Lower leg skin (tissue), 4 donors: ENCODE results near the gene CNDP2. TPM values are rescaled to one million over a fixed set of nuclear protein-coding genes. Genes with fewer than 3 reads are reported as not detected.
A peak's percentile ranks its signal among the peaks of the same experiment; 100 is the strongest.

Experiments used
- DNase-seq, 2 donors: peaks; one replicate each; pipeline ENCODE4 v3.0.0-alpha.2; 2019; ENCODE audit warnings: low spot score in 2 of 2
- H3K4me3 ChIP-seq: fragments of 200-600 bp; sonication (generic); 2 replicates; pipeline ENCODE4 v1.5.1; 2017; ENCODE audit warnings: mild to moderate bottlenecking, low read depth; ENCODE audit not compliant: poor library complexity, severe bottlenecking
- CTCF ChIP-seq, 3 donors: fragments of 450-650 bp; IDR thresholded peaks; one replicate each; pipeline ENCODE4 v1.5.1; 2016; ENCODE audit warnings: antibody characterized with exemption in 3 of 3, mild to moderate bottlenecking in 3 of 3, moderate library complexity in 2 of 3
- POLR2A ChIP-seq, 2 donors: fragments of 450-650 bp; IDR thresholded peaks; one replicate each; pipeline ENCODE4 v1.6.1; 2016 to 2017; ENCODE audit warnings: antibody characterized with exemption in 2 of 2, mild to moderate bottlenecking in 1 of 2, moderate library complexity in 1 of 2
- WGBS, 2 donors: methylation state at CpG; one replicate each; pipeline ENCODE4 v1.1.5; 2018; 5-methylcytosine and 5-hydroxymethylcytosine counted together
- intact Hi-C: fragments of 100-400 bp; cut with DNase I; formaldehyde crosslinking; loops from one replicate; pipeline ENCODE4 v1.15.0; 2023; ENCODE audit warnings: low total_unique reads
- total RNA-seq, 4 donors: library from RNA; depleted of rRNA; stranded (reverse); fragments of >200 nt; gene quantifications; one replicate each; pipeline ENCODE4 v1.1.0, GENCODE V29; 2016

The CNDP2 gene
- 10 to 100 TPM; 56.0 to 78.2 (median 73.0) TPM for total RNA-seq

GRCh38 chr18:74495581-74496507, at the start of gene CNDP2:
Gene CNDP2, plus strand, starts transcription at chr18:74496363. Its CDS starts 3,611 bp downstream, at chr18:74499974.
- WGBS, 2 donors: 0% methylated on average over 61 to 65 of the region's 71 CpGs
- intact Hi-C loops: no loop called here
- DNase-seq: peak; percentile 99 to 100
- peak within 1 kb of the TSS; percentile 72 for H3K4me3 ChIP-seq
- TF ChIP-seq CTCF (IDR thresholded peaks at IDR 0.05): no peak
- no peak for TF ChIP-seq POLR2A (IDR thresholded peaks at IDR 0.05)

DNA sequence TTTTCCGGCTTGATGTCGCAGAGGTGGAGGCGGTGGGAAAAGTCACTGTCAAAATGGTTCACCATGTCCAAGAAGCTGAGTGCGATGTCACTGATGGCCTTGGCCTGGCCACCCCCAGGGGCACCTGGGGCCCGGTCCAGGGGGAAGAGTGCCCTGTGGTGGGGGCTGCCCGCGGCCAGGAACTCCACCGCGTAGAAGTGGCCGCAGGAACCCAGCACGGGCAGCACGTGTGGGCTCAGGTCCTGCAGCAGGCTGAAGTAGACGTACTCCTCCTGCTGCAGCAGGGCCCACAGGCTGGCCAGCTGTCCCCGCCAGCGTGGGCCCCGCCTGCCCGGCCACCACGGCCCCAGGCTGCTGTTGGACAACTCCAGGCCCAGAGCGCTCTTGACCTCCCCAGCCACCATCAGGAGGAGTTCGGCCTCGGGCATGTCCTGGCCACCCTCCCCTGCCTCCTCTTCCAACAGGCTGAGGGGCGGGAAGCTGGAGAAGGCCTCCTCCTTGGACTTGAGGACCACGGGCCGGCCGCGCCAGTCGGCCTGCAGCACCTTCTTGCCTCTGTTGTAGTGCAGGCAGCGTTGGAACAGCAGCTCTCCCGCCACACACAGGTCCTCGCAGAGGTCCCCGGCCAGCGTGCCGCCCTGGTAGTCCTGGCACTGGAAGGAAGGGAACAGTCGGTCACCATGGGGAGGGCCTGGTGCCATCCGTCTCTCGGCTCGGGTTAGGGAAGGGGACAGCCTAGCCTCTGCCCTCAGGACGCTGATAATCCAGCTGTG, 49.3 kb upstream of the CNDP2 start:
- TF ChIP-seq CTCF (IDR thresholded peaks at IDR 0.05): no peak
- no peak for TF ChIP-seq POLR2A (IDR thresholded peaks at IDR 0.05)
- no peak overlapping the region for H3K4me3 ChIP-seq
- WGBS, 2 donors: 94% methylated on average over 27 to 38 of the region's 38 CpGs
- DNase-seq: peak in 1 of 2 donors; percentile 78
- intact Hi-C loops: no loop called here

GRCh38 chr18:74447404-74448152, 48.6 kb upstream of the CNDP2 start:
- H3K4me3 ChIP-seq: no peak overlapping the region
- TF ChIP-seq CTCF (IDR thresholded peaks at IDR 0.05): no peak
- no peak for TF ChIP-seq POLR2A (IDR thresholded peaks at IDR 0.05)
- peak in 1 of 2 donors; percentile 59 for DNase-seq
- WGBS, 2 donors: 88 to 95% methylated on average over 16 of the region's 16 CpGs
- intact Hi-C loops: no loop called here

- no peak overlapping the region for H3K4me3 ChIP-seq
- peak in 1 of 2 donors; percentile 72 for DNase-seq
- TF ChIP-seq POLR2A (IDR thresholded peaks at IDR 0.05) (no peak), CTCF (IDR thresholded peaks at IDR 0.05) (no peak)
- intact Hi-C loops: no loop called here
- WGBS, 2 donors: 65 to 71% methylated on average over 3 to 7 of the region's 7 CpGs
Observed at GRCh38 chr18:74450626-74451025, 45.5 kb upstream of the CNDP2 start.

DNA sequence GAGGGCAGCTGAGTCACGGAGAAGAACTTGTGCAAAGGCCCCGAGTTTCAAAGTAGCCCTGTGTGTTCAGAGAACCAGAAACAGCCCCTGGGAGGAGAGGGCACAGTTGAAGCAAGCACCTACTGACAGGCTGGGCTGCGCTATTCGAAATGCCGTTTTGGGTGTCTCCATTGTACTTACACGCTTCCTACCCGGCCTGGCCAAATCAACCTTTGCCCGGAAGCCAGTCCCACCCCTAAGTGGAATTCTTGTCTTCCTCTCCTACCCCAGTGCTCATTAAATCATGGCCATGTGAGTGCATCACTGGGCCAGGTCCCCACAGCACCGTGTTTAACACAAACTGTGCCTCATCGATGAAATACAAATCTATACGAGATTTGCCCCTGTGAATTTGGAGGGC, 45.0 kb upstream of the CNDP2 start:
- WGBS, 2 donors: 79 to 87% methylated on average over 11 of the region's 11 CpGs
- peak in 1 of 2 donors; percentile 63 for DNase-seq
- intact Hi-C loops: no loop called here
- no peak overlapping the region for H3K4me3 ChIP-seq
- TF ChIP-seq POLR2A (IDR thresholded peaks at IDR 0.05) (no peak), CTCF (IDR thresholded peaks at IDR 0.05) (no peak)
